SK-N-SH treated with all-trans-retinoic acid at 6 μM for 48 hours (cell line): ENCODE measurements around the gene DGCR2.

Experiments used
- ARNTL ChIP-seq: fragments of 450-650 bp; formaldehyde crosslinking; IDR thresholded peaks from 2 replicates; pipeline ENCODE4 v1.5.0; 2020; ENCODE audit warnings: low read depth, mild to moderate bottlenecking, moderate library complexity, borderline replicate concordance
- CSDC2 ChIP-seq: fragments of 250-450 bp; sonication (Bioruptor Pico); IDR thresholded peaks from 2 replicates; pipeline ENCODE4 v1.5.0; 2020; ENCODE audit warnings: mild to moderate bottlenecking, moderate library complexity
- ESRRG ChIP-seq: fragments of 250-450 bp; sonication (Bioruptor Pico); IDR thresholded peaks from 2 replicates; pipeline ENCODE4 v1.6.1; 2021; ENCODE audit warnings: mild to moderate bottlenecking
- OSR1 ChIP-seq: fragments of 250-450 bp; sonication (Bioruptor Pico); IDR thresholded peaks from 2 replicates; pipeline ENCODE4 v1.8.0; 2022; ENCODE audit warnings: moderate library complexity, mild to moderate bottlenecking, inconsistent platforms
- RARB ChIP-seq: fragments of 250-450 bp; sonication (Bioruptor Pico); IDR thresholded peaks from 2 replicates; pipeline ENCODE4 v1.8.0; 2021; ENCODE audit warnings: mild to moderate bottlenecking, moderate library complexity
- TOX ChIP-seq: fragments of 250-450 bp; sonication (Bioruptor Pico); IDR thresholded peaks from 2 replicates; pipeline ENCODE4 v1.8.0; 2021; ENCODE audit warnings: mild to moderate bottlenecking, moderate library complexity, borderline replicate concordance
- ZC3H10 ChIP-seq: fragments of 250-450 bp; sonication (Bioruptor Pico); IDR thresholded peaks from 2 replicates; pipeline ENCODE4 v1.5.1; 2021; ENCODE audit warnings: mild to moderate bottlenecking, moderate library complexity
- ZFP3 ChIP-seq: fragments of 250-450 bp; sonication (Bioruptor Pico); IDR thresholded peaks from 2 replicates; pipeline ENCODE4 v1.5.0; 2020; ENCODE audit warnings: mild to moderate bottlenecking, moderate library complexity
- ZFP30 ChIP-seq: fragments of 450-650 bp; formaldehyde crosslinking; IDR thresholded peaks from 2 replicates; pipeline ENCODE4 v1.5.0; 2022; ENCODE audit warnings: mild to moderate bottlenecking, moderate library complexity
- ZNF70 ChIP-seq: fragments of 450-650 bp; formaldehyde crosslinking; IDR thresholded peaks from 2 replicates; pipeline ENCODE4 v1.5.0; 2020; ENCODE audit warnings: mild to moderate bottlenecking, moderate library complexity
- ZNF8 ChIP-seq: fragments of 450-650 bp; formaldehyde crosslinking; IDR thresholded peaks from 2 replicates; pipeline ENCODE4 v1.5.0; 2020; ENCODE audit warnings: mild to moderate bottlenecking, moderate library complexity
- TF ChIP-seq, protein P1 (sequence below): fragments of 250-450 bp; sonication (Bioruptor Pico); IDR thresholded peaks from 2 replicates; pipeline ENCODE4 v1.8.0; 2020; ENCODE audit warnings: mild to moderate bottlenecking, moderate library complexity, borderline replicate concordance
- TF ChIP-seq, protein P2 (sequence below): fragments of 250-450 bp; sonication (Bioruptor Pico); IDR thresholded peaks from 2 replicates; pipeline ENCODE4 v1.5.1; 2021; ENCODE audit warnings: mild to moderate bottlenecking, moderate library complexity
- TF ChIP-seq, protein P3 (sequence below): fragments of 250-450 bp; sonication (Bioruptor Pico); IDR thresholded peaks from 2 replicates; pipeline ENCODE4 v1.8.0; 2021; ENCODE audit warnings: low read depth, mild to moderate bottlenecking, moderate library complexity, borderline replicate concordance

DNA sequence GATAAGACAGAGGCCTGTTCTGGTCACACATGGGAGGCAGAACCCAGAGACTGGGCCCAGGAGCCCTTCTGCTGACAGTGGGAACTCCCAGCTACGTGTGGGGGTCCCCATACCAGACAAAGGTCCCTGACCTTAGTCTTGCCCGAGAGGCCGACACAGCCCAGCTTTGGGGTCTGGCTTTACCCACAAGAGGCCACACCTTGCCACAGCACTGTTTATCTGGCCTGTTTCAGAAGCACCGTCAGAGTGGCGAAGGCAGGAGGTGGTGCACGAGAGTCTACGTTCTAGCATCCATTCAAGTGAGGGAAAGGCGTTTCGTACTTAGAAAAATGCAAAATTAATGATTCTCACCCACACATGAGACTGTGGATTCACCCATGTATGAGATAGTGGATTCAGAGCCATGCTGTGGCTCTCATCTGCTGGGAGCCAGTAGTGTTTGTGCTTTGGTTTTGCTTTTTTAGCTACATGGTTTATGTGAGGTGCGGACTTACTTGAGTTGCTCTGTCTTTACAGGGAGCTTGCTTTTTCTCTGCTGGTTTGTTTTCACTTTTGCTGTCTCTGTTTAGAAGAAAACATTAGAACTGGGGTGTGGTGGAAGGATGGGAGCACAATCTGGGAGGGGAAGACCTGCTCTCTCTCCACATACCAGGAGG lies 129.5 kb downstream of the DGCR2 start:
- no peak for TF ChIP-seq ARNTL (CRISPR knock-in tag)
- TF ChIP-seq ZFP30 (CRISPR knock-in tag): no peak
- TF ChIP-seq ZFP3 (CRISPR knock-in tag): no peak
- no peak for TF ChIP-seq OSR1 (CRISPR knock-in tag)
- TF ChIP-seq, protein P1, sequence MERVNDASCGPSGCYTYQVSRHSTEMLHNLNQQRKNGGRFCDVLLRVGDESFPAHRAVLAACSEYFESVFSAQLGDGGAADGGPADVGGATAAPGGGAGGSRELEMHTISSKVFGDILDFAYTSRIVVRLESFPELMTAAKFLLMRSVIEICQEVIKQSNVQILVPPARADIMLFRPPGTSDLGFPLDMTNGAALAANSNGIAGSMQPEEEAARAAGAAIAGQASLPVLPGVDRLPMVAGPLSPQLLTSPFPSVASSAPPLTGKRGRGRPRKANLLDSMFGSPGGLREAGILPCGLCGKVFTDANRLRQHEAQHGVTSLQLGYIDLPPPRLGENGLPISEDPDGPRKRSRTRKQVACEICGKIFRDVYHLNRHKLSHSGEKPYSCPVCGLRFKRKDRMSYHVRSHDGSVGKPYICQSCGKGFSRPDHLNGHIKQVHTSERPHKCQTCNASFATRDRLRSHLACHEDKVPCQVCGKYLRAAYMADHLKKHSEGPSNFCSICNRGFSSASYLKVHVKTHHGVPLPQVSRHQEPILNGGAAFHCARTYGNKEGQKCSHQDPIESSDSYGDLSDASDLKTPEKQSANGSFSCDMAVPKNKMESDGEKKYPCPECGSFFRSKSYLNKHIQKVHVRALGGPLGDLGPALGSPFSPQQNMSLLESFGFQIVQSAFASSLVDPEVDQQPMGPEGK (CRISPR knock-in tag): no peak
- TF ChIP-seq CSDC2 (CRISPR knock-in tag): no peak
- no peak for TF ChIP-seq ZC3H10 (CRISPR knock-in tag)
- TF ChIP-seq ZNF70 (CRISPR knock-in tag): no peak
- no peak for TF ChIP-seq ZNF8 (CRISPR knock-in tag)
- TF ChIP-seq, protein P2, sequence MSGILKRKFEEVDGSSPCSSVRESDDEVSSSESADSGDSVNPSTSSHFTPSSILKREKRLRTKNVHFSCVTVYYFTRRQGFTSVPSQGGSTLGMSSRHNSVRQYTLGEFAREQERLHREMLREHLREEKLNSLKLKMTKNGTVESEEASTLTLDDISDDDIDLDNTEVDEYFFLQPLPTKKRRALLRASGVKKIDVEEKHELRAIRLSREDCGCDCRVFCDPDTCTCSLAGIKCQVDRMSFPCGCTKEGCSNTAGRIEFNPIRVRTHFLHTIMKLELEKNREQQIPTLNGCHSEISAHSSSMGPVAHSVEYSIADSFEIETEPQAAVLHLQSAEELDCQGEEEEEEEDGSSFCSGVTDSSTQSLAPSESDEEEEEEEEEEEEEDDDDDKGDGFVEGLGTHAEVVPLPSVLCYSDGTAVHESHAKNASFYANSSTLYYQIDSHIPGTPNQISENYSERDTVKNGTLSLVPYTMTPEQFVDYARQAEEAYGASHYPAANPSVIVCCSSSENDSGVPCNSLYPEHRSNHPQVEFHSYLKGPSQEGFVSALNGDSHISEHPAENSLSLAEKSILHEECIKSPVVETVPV (CRISPR knock-in tag): no peak
- no peak for TF ChIP-seq ESRRG
- no peak for TF ChIP-seq TOX
- no peak for TF ChIP-seq RARB (CRISPR knock-in tag)
- TF ChIP-seq, protein P3, sequence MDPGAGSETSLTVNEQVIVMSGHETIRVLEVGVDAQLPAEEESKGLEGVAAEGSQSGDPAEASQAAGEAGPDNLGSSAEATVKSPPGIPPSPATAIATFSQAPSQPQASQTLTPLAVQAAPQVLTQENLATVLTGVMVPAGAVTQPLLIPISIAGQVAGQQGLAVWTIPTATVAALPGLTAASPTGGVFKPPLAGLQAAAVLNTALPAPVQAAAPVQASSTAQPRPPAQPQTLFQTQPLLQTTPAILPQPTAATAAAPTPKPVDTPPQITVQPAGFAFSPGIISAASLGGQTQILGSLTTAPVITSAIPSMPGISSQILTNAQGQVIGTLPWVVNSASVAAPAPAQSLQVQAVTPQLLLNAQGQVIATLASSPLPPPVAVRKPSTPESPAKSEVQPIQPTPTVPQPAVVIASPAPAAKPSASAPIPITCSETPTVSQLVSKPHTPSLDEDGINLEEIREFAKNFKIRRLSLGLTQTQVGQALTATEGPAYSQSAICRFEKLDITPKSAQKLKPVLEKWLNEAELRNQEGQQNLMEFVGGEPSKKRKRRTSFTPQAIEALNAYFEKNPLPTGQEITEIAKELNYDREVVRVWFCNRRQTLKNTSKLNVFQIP (CRISPR knock-in tag): no peak
